DOHH2 (cell line): ENCODE results near the gene NKX2-8.

Experiments
- H3F3A ChIP-seq: fragments of 200-600 bp; sonication (generic), shearing (Covaris generic); 2 replicates; pipeline ENCODE4 v1.6.0; 2016; ENCODE audit warnings: antibody characterized with exemption, mild to moderate bottlenecking; ENCODE audit not compliant: control insufficient read depth, insufficient read depth
- H3K27ac ChIP-seq: fragments of 200-600 bp; sonication (generic); 2 replicates; pipeline ENCODE4 v1.5.1; 2014; ENCODE audit warnings: low read depth, mild to moderate bottlenecking, low read length, moderate library complexity
- H3K27me3 ChIP-seq: fragments of 200-600 bp; sonication (generic); 2 replicates; pipeline ENCODE4 v1.6.1; 2014; ENCODE audit warnings: mild to moderate bottlenecking, low read length, mixed read lengths; ENCODE audit not compliant: control insufficient read depth
- H3K36me3 ChIP-seq: fragments of 200-600 bp; sonication (generic); 2 replicates; pipeline ENCODE4 v1.6.1; 2014; ENCODE audit warnings: mild to moderate bottlenecking, low read length, moderate library complexity, mixed read lengths; ENCODE audit not compliant: control insufficient read depth
- H3K4me1 ChIP-seq: fragments of 200-600 bp; sonication (generic); 2 replicates; pipeline ENCODE4 v1.6.1; 2014; ENCODE audit warnings: mild to moderate bottlenecking, low read length, mixed read lengths; ENCODE audit not compliant: control insufficient read depth
- H3K4me2 ChIP-seq: fragments of 200-600 bp; sonication (generic); 2 replicates; pipeline ENCODE4 v1.6.0; 2014; ENCODE audit warnings: mild to moderate bottlenecking, low read length, moderate library complexity
- H3K4me3 ChIP-seq: fragments of 200-600 bp; sonication (generic); 2 replicates; pipeline ENCODE4 v1.5.1; 2014; ENCODE audit warnings: mild to moderate bottlenecking, low read length, mixed read lengths
- H3K79me2 ChIP-seq: fragments of 200-600 bp; sonication (generic); 2 replicates; pipeline ENCODE4 v1.6.1; 2014; ENCODE audit warnings: mild to moderate bottlenecking, low read length, mixed read lengths; ENCODE audit not compliant: control insufficient read depth
- H3K9me2 ChIP-seq: fragments of 200-600 bp; sonication (generic); replicated peaks from 2 replicates; pipeline ENCODE4 v1.6.1; 2014; ENCODE audit warnings: mild to moderate bottlenecking, low read length, mixed read lengths; ENCODE audit not compliant: control insufficient read depth
- H3K9me3 ChIP-seq: fragments of 200-600 bp; sonication (generic); 2 replicates; pipeline ENCODE4 v1.6.1; 2014; ENCODE audit warnings: antibody characterized with exemption, low read length, mixed read lengths; ENCODE audit not compliant: control insufficient read depth, insufficient read depth
- H4K20me1 ChIP-seq: fragments of 200-600 bp; sonication (generic); 2 replicates; pipeline ENCODE4 v1.6.0; 2014; ENCODE audit warnings: low read depth, mild to moderate bottlenecking, antibody characterized with exemption, low read length, moderate library complexity; ENCODE audit not compliant: control insufficient read depth, insufficient read depth
- CTCF ChIP-seq: fragments of 200-600 bp; sonication (generic); IDR thresholded peaks from one replicate; pipeline ENCODE4 v1.5.1; 2014; ENCODE audit warnings: antibody characterized with exemption, mild to moderate bottlenecking, low read depth, low read length; ENCODE audit not compliant: poor library complexity, severe bottlenecking
- EZH2phosphoT487 ChIP-seq: fragments of 200-600 bp; sonication (generic); IDR thresholded peaks from 2 replicates; pipeline ENCODE4 v1.6.1; 2017; ENCODE audit warnings: borderline replicate concordance, mild to moderate bottlenecking, antibody characterized with exemption, low read length, moderate library complexity, mixed read lengths

The NKX2-8 gene

DNA sequence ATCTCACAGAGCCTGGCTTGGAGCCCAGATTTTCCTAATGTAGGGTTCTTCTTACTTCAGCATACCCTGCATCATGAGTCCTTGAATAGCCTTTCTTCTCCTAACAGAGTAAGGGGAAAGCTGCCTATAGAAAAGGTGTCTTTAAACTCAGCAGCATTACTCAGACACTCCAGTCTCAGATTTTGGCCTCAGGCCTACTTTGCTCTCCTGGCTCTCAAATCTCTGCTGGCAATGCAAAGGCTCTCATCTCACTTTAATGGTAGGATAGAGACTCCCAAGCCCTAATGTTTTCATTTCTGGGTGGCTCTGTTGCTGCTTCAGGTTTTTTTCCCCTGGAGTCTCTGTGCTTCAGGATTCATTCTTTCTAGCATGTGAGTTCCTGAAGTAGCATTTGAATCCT, 9.1 kb upstream of the NKX2-8 start:
- Histone ChIP-seq H3K27ac (no peak overlapping the region), H3K4me2 (no peak overlapping the region), H3K27me3 (no peaks in the 10 kb centered on the region), H3K4me3 (no peak overlapping the region), H4K20me1 (no peaks in the 10 kb centered on the region), H3K36me3 (no peaks in the 10 kb centered on the region), H3K4me1 (no peaks in the 10 kb centered on the region), H3K79me2 (no peaks in the 10 kb centered on the region), H3F3A (no peaks in the 10 kb centered on the region), H3K9me2 (no peaks in the 10 kb centered on the region), H3K9me3 (no peaks in the 10 kb centered on the region)
- TF ChIP-seq CTCF, result no peak
- no peak for TF ChIP-seq EZH2phosphoT487

DNA sequence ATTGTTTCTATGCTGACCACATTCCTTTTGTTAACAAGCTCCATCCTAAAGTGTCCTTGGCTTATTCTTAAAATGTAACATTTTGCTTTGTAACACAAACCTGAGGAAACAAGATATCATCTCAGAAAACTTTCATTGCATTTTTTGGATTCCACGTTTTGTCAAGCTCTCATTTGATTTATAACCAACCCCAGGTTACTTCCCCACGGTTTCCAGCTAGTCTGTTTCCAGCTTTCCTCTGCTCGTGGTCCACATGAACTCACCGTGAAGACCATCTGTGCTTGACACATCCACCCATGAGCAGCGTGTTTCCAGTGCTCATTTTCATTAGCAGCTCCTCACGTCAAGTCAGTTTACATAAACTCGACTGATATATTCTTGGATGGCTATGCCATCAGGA, 6.4 kb upstream of the NKX2-8 start:
- Histone ChIP-seq H3K27me3 (no peaks in the 10 kb centered on the region), H3K79me2 (no peaks in the 10 kb centered on the region), H3K9me3 (no peaks in the 10 kb centered on the region; the same call in 1 of the 2 replicates), H3K4me2 (no peak overlapping the region), H3K9me2 (no peaks in the 10 kb centered on the region), H3F3A (no peaks in the 10 kb centered on the region), H3K36me3 (no peaks in the 10 kb centered on the region), H3K4me1 (no peaks in the 10 kb centered on the region), H3K27ac (no peak overlapping the region), H4K20me1 (no peaks in the 10 kb centered on the region), H3K4me3 (no peak overlapping the region)
- TF ChIP-seq CTCF (no peak), EZH2phosphoT487 (no peak)

DNA sequence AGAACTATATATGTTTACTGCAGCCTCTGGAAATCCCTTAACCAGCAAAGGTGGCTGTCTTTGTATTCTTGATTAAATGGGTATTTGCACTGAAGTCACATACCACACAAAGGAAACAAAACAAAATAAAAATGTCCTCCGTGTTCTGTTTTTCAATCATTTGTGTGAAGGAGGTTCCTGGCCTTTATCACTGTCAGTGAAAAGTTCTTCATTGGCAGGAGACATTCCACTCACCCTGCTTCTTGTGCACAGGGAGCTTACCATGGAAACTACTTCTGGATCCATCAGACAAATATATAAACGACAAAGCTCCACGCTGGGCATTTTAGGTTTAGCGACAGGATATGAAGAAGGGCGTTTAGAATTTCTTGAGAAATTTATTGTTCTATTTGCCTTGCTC, 5.7 kb upstream of the NKX2-8 start:
- peaks cover 2% of the 10 kb centered on the region; the same call in 1 of the 2 replicates for H3K9me3 ChIP-seq
- H3K36me3 ChIP-seq, result no peaks in the 10 kb centered on the region
- no peaks in the 10 kb centered on the region for H3K27me3 ChIP-seq
- no peak overlapping the region for H3K4me3 ChIP-seq
- H3K9me2 ChIP-seq, result no peaks in the 10 kb centered on the region
- H3F3A ChIP-seq, result no peaks in the 10 kb centered on the region
- H3K79me2 ChIP-seq, result no peaks in the 10 kb centered on the region
- H4K20me1 ChIP-seq, result no peaks in the 10 kb centered on the region
- H3K27ac ChIP-seq, result no peak overlapping the region
- no peak overlapping the region for H3K4me2 ChIP-seq
- H3K4me1 ChIP-seq, result no peaks in the 10 kb centered on the region
- TF ChIP-seq EZH2phosphoT487 (no peak), CTCF (no peak)

DNA sequence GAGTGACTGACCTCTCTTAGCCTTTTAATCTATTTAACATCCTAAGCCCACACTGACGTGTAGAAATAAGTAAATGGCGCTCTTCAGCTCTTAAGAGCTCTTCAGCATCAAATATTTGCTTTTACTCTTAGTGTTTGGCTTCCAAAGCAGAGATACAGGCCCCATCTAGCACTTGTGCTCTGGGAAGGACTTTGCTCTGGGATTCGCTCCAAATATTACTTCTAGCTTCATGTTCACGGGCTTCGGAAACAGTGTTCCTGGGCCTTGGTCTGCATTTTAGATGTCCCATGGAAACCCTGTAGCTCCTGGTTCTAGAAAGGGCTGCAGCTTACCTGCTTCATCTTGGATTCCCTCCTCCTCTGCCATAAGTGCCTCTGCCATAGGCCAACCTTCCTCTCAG, 2.7 kb upstream of the NKX2-8 start:
- no peak overlapping the region for H3K4me3 ChIP-seq
- H4K20me1 ChIP-seq, result no peaks in the 10 kb centered on the region
- TF ChIP-seq EZH2phosphoT487, result no peak
- TF ChIP-seq CTCF, result no peak
- no peaks in the 10 kb centered on the region for H3F3A ChIP-seq
- H3K4me2 ChIP-seq, result no peak overlapping the region
- no peaks in the 10 kb centered on the region for H3K4me1 ChIP-seq
- no peaks in the 10 kb centered on the region for H3K36me3 ChIP-seq
- H3K9me3 ChIP-seq, result peaks cover 13% of the 10 kb centered on the region; the same call in 1 of the 2 replicates
- H3K9me2 ChIP-seq, result no peaks in the 10 kb centered on the region
- H3K27ac ChIP-seq, result no peak overlapping the region
- H3K79me2 ChIP-seq, result no peaks in the 10 kb centered on the region
- no peaks in the 10 kb centered on the region for H3K27me3 ChIP-seq
